Kidney epithelial cell (primary cell): ENCODE data around the gene PMVK. TPM values are rescaled to one million over a fixed set of nuclear protein-coding genes. Genes with fewer than 3 reads are reported as not detected.
"Not testable (repeated sequence)": the region's sequence is repeated elsewhere in the genome, so short reads cannot be mapped to it uniquely, and the experiment has no call there.

Experiments
- DNase-seq: peaks from one replicate; pipeline ENCODE4 v3.0.0-alpha.2; 2010; ENCODE audit warnings: low read depth
- H3K27me3 ChIP-seq: 2 replicates; pipeline ENCODE4 v1.6.0; 2011; ENCODE audit warnings: low read length; ENCODE audit not compliant: control insufficient read depth, insufficient read depth
- H3K36me3 ChIP-seq: 2 replicates; pipeline ENCODE4 v1.5.1; 2011; ENCODE audit warnings: low read length; ENCODE audit not compliant: control insufficient read depth, insufficient read depth
- H3K4me3 ChIP-seq: 2 replicates; pipeline ENCODE4 v1.5.1; 2011; ENCODE audit warnings: low read depth, mild to moderate bottlenecking, control low read depth, low read length
- CTCF ChIP-seq: IDR thresholded peaks from 2 replicates; pipeline ENCODE4 v1.5.1; 2011; ENCODE audit warnings: mild to moderate bottlenecking, moderate library complexity, low read length, control low read depth, inconsistent platforms; ENCODE audit not compliant: insufficient read depth, poor library complexity, severe bottlenecking
- total RNA-seq: library from RNA; depleted of rRNA; stranded (reverse); fragments of >200 nt; gene quantifications from 2 replicates; pipeline ENCODE4 v1.2.3, GENCODE V29; 2015

The PMVK gene
- total RNA-seq, 1 donor from 2014 or later, result 13.6 TPM

DNA sequence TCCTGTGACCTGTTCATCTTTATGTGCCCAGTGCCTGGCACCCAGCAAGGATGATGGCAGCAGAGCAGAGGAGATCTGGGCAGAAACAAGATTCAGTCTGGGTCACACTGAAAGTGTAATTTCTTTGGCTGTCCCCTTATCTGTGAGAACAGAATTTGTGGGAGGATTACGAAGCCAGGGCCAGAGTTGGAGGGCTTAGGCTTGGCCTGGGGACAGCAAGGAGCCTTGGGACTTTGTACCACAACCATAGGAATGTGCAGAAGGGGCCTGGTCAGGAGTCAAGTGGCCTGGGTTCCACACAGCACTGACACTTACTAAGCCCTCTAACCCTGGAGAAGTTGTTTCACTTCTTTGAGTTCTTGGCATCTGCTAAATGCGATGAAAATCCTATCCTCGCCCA, 12.8 kb downstream of the PMVK start:
- DNase-seq, result no peak
- Histone ChIP-seq H3K4me3 (no peak overlapping the region), H3K27me3 (no peaks in the 10 kb centered on the region), H3K36me3 (no peaks in the 10 kb centered on the region)
- no peak for TF ChIP-seq CTCF

- Histone ChIP-seq H3K4me3 (no peak overlapping the region), H3K27me3 (peaks cover 4% of the 10 kb centered on the region), H3K36me3 (no peaks in the 10 kb centered on the region)
- DNase-seq, result no peak
- no peak for TF ChIP-seq CTCF
These were observed 23.2 kb downstream of the PMVK start for GRCh38 chr1:154913273-154913672.

- Histone ChIP-seq H3K36me3 (no peaks in the 10 kb centered on the region), H3K27me3 (peaks cover 4% of the 10 kb centered on the region), H3K4me3 (no peak overlapping the region)
- DNase-seq, result no peak
- TF ChIP-seq CTCF, result no peak
These were observed 23.8 kb downstream of the PMVK start for GRCh38 chr1:154912755-154913154.

- Histone ChIP-seq H3K4me3 (no peak overlapping the region), H3K36me3 (no peaks in the 10 kb centered on the region), H3K27me3 (peaks cover 4% of the 10 kb centered on the region)
- DNase-seq, result no peak
- TF ChIP-seq CTCF, result no peak
These were observed 24.6 kb downstream of the PMVK start for GRCh38 chr1:154911691-154912550.

DNA sequence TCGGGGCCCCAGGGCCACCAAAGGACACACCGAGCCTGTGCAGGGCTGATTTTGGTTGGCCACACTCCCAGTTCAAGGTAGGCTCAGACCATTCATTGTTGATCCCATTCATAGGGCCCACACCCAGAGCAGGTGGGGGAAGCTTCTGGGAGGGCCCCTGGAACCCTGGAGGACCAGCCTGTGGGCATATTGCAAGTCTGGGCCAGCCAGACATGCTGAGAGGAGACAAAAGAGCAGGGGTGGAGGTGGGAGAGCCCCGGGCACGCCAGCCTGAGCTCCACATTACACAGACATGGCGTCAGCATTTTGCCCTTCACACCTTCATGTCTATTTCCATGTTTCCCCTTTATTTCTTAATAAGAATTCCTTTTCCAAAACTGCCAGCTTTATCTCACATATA, 25.7 kb downstream of the PMVK start:
- no peaks in the 10 kb centered on the region for H3K36me3 ChIP-seq
- no peak for TF ChIP-seq CTCF
- H3K27me3 ChIP-seq, result peaks cover 4% of the 10 kb centered on the region
- no peak overlapping the region for H3K4me3 ChIP-seq
- DNase-seq, result no peak

- Histone ChIP-seq H3K36me3 (no peaks in the 10 kb centered on the region), H3K27me3 (peaks cover 4% of the 10 kb centered on the region), H3K4me3 (no peak overlapping the region)
- TF ChIP-seq CTCF, result no peak
- DNase-seq, result no peak
These were observed 27.6 kb downstream of the PMVK start for GRCh38 chr1:154908937-154909336.

GRCh38 chr1:154908129-154908528, 28.4 kb downstream of the PMVK start:
- not testable (repeated sequence) for DNase-seq, H3K27me3 ChIP-seq, H3K36me3 ChIP-seq, H3K4me3 ChIP-seq
